GM23338 (cell line): ENCODE measurements around the gene KCNQ5.

Source experiments
- CTCF ChIP-seq, 2 experiments: fragments of 200-600 bp in 1 of 2; sonication (generic) in 1 of 2; conservative IDR thresholded peaks; 2 replicates each; pipeline versions ENCODE4 v1.5.1 to v1.6.1; 2016 to 2017; ENCODE audit warnings: antibody characterized with exemption in 2 of 2, low read depth in 2 of 2, mild to moderate bottlenecking in 2 of 2, moderate library complexity in 1 of 2
- STAT1 ChIP-seq: IDR thresholded peaks from one replicate; pipeline ENCODE4 v1.6.1; 2016; ENCODE audit warnings: antibody characterized with exemption; ENCODE audit not compliant: unreplicated experiment

GRCh38 chr6:72776456-72776855, 154.6 kb downstream of the KCNQ5 start:
- TF ChIP-seq CTCF (conservative IDR thresholded peaks at IDR 0.05; ENCODE audit: low read depth in 2 of 2), result no peak
- TF ChIP-seq STAT1, result no peak
